Measurements from ENCODE around the gene RP9.

The RP9 gene

GRCh38 chr7:33062023-33062781 is 47.0 kb downstream of the RP9 start, which contains the start of gene NT5C3A:
TSS of gene NT5C3A (minus strand) at chr7:33062776. CDS start at chr7:33062705, 71 bp downstream.
- DNase-seq, result no peak

DNA sequence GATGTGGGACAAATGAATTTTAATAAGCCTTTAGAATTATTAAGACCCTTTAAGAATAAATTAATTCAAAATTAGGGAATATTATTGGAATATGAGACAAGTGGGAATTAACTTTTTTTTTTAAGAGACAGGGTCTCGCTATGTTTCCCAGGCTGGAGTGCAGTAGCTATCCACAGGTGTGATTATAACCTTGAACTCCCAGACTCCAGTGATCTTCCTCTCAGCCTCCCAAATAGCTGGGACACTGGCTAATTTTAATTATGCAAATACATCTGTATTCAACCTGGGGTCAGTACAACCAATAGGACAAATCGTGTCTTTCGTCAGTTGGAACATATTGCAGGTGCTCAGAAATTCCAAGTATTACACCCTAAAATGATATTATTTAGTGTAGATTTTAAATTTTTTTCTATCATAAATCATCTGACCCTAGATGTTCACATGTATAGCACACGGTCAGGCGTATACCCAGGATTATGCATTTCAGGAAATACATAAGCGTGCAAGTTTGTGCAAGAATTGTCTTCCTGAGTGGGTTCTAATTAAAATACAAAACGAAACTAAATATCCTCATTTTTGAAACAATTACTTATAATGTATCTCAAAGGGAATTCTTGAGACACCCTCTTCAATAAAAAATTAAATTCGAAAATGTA is 47.8 kb downstream of the RP9 start:
- DNase-seq, result no peak

GRCh38 chr7:33059635-33060034 is 49.6 kb downstream of the RP9 start:
- DNase-seq, result no peak

- no peak for DNase-seq
Measured at GRCh38 chr7:33055158-33055557, 54.0 kb downstream of the RP9 start.

DNA sequence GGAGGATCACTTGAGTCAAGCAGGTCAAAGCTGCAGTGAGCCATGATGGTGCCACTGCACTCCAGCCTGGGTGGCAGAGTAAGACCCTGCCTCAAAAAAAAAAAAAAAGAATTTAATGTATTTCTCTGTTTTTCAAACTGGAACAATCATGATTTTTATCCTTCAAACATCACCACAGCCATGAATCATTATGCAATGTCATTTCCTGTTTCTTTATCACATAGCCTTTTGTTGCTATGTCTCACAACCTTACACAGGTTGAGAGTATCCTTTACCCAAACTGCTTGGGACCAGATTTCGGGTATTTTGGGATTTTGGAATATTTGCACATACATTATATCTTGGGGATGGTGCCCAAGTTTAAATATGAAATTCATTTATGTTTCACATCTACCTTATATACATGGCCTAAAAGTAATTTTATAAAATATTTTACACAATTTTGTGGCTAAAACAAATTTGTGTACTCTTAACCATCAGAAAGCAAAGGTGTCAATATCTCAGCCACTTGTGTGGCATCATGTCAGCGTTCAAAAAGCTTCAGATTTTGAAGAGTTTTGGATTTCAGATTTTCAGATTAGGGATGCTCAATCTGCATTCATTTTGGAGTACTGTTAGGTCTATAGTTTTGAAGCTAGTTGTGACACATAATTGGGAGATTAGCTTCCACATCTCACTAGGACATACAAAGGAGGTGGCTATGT is 54.8 kb downstream of the RP9 start:
- DNase-seq, result no peak

GRCh38 chr7:33053721-33054120 is 55.5 kb downstream of the RP9 start:
- DNase-seq, result no peak

DNA sequence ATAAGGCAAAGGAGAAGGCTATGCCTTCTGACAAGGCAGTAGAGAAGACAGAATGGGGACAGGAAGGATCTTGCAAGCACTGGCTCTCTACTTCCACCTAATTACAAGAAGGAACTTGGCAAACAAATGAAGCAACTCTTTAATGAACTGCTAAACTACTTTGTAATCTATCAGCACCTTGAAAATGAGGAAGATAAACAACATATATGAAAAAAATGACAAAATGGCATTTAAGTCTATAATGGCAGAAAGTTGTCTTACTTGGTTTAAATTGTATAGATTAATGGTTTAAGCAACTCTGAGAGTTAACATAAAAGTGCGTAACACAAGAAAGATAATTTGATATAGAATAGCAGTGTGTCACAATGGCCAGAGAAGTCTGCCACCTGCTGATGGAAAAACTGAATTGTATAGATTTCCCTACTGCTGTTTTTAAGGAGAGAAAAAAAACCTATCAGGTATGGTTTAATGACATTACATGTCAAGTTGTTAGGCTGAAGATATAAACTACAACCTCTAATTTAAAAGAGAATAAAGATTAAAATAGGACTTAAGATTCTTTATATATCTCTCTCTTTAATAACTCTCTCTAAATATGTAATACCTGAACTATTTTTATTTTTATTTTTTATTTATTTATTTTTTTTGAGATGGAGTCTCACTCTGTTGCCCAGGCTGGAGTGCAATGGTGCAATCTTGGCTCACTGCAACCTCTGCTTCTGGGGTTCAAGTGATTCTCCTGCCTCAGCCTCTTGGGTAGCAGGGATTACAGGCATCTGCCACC is 58.5 kb downstream of the RP9 start:
- peak; percentile 38 for DNase-seq

DNA sequence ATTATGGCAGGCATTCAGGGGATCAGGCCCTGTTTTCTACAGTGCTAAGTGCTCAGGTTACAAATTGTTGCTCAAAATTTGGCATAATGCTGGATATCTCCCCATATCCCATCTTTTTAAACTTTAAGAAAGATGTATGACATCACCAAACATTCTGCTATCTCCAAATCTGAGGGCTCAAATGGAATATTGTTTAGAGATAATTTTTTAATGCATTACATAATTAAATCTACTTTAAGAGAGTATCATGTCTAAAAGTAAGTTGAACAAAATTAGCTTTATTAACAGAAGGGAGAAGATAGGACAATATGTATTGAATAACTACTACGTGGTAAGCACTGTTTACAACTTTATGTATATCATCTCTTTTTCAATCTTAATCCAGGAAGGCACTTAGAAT is 60.5 kb downstream of the RP9 start:
- DNase-seq, result no peak

- DNase-seq, result no peak
Measured at GRCh38 chr7:33048257-33048656, 60.9 kb downstream of the RP9 start.

- DNase-seq, result no peak
Measured at GRCh38 chr7:33044986-33045385, 64.2 kb downstream of the RP9 start.

All from effector CD4-positive, alpha-beta T cell (primary cell).